H1 (cell line): Measurements from ENCODE around the gene TUBA4B.
A peak's percentile ranks its signal among the peaks of the same experiment; 100 is the strongest.

ENCODE experiments used
- BRCA1 ChIP-seq: IDR thresholded peaks from 2 replicates; pipeline ENCODE4 v1.6.1; 2012; ENCODE audit warnings: low read depth, low read length, improper control_type of control experiment
- CREB1 ChIP-seq: IDR thresholded peaks from 2 replicates; pipeline ENCODE4 v1.6.1; 2012; ENCODE audit warnings: inconsistent platforms
- EZH2 ChIP-seq: fragments of 200-600 bp; sonication (generic); IDR thresholded peaks from 2 replicates; pipeline ENCODE4 v1.7.1; 2012; ENCODE audit warnings: low read depth, mild to moderate bottlenecking, moderate library complexity, low read length, inconsistent platforms; ENCODE audit not compliant: severe bottlenecking
- POLR2A ChIP-seq, 2 experiments: IDR thresholded peaks; 1 replicate in 1 of 2; 2 replicates in 1 of 2; pipeline ENCODE4 v1.6.1; 2011; ENCODE audit warnings: low read depth in 2 of 2, low read length in 2 of 2, mild to moderate bottlenecking in 2 of 2; ENCODE audit errors: control extremely low read depth in 1 of 2
- SIN3A ChIP-seq, 2 experiments: IDR thresholded peaks in 1 of 2; conservative IDR thresholded peaks in 1 of 2; 2 replicates each; pipeline ENCODE4 v1.6.1; 2011 to 2012; ENCODE audit warnings: low read length in 2 of 2, improper control_type of control experiment in 1 of 2, low read depth in 1 of 2, mild to moderate bottlenecking in 1 of 2
- TF ChIP-seq, protein P1 (sequence below), 3 experiments: IDR thresholded peaks; 1 replicate in 2 of 3; 2 replicates in 1 of 3; pipeline versions ENCODE4 v1.5.1 to v1.6.1; 2011; ENCODE audit warnings: low read length in 3 of 3, mild to moderate bottlenecking in 3 of 3, inconsistent platforms in 2 of 3, low read depth in 1 of 3, moderate library complexity in 1 of 3; ENCODE audit not compliant: insufficient read depth in 1 of 3; ENCODE audit errors: control extremely low read depth in 1 of 3
- TF ChIP-seq, protein P2 (sequence below): fragments of 300-600 bp; sonication (generic); IDR thresholded peaks from 2 replicates; pipeline ENCODE4 v1.7.1; 2012; ENCODE audit warnings: low read length, moderate library complexity, mild to moderate bottlenecking, inconsistent platforms; ENCODE audit not compliant: insufficient replicate concordance

DNA sequence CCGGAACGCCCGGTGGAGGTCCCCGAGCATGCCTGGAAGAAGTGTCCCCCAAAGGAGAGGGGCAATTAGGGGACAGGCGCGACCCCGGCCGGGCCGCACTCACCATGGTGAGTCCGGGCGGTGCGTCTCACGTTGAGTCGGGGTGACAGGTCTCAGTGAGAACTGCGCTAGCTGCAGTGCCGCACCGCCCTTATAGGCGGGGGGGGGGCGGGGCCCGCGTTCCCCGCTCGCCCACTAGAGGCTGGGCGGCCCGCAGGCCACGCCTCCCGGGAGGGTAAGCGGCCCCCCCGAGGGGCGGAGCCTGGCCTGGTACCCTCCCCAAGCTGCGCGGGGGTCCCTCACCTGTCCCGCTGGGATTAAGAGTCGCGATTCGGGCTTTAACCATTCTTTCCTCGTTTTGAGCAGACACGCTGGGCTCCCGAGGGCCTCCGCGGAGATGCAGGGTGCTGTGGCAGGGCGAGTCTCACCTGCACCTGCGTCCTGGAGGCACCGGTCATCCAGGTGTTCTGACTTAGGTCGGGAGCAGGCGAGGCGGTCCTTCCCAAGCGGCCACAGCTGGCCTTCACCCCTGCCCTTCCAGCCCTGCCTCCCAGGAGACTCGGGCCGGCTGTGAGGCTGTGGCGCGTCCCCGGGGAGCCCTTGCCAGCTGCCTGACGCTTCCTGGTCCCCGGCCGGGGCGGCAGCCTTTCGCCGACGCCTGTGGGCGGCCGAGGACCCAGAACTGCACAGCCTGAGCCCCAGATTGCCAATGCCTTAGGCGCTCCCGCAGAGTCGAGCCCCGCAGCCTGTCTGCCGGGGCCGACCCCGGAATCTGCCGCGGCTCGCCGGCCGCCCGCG lies 928 bp downstream of the TUBA4B start, which contains the start of gene TUBA4A:
- TF ChIP-seq POLR2A (IDR thresholded peaks at IDR 0.05; ENCODE audit: control extremely low read depth in 1 of 2, low read depth in 2 of 2, low read length in 2 of 2) = peak in 1 of 2 experiments; percentile 66; a peak in 2 of 3 replicates
- TF ChIP-seq EZH2 = peak; percentile 70
- no peak for TF ChIP-seq BRCA1
- TF ChIP-seq SIN3A (conservative IDR thresholded peaks at IDR 0.05 in 1 of 2, IDR thresholded peaks at IDR 0.05 in 1 of 2; ENCODE audit: low read depth in 1 of 2, low read length in 2 of 2) = no peak
- TF ChIP-seq, protein P1, sequence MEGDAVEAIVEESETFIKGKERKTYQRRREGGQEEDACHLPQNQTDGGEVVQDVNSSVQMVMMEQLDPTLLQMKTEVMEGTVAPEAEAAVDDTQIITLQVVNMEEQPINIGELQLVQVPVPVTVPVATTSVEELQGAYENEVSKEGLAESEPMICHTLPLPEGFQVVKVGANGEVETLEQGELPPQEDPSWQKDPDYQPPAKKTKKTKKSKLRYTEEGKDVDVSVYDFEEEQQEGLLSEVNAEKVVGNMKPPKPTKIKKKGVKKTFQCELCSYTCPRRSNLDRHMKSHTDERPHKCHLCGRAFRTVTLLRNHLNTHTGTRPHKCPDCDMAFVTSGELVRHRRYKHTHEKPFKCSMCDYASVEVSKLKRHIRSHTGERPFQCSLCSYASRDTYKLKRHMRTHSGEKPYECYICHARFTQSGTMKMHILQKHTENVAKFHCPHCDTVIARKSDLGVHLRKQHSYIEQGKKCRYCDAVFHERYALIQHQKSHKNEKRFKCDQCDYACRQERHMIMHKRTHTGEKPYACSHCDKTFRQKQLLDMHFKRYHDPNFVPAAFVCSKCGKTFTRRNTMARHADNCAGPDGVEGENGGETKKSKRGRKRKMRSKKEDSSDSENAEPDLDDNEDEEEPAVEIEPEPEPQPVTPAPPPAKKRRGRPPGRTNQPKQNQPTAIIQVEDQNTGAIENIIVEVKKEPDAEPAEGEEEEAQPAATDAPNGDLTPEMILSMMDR (IDR thresholded peaks at IDR 0.05; ENCODE audit: control extremely low read depth in 1 of 3, insufficient read depth in 1 of 3, low read depth in 1 of 3, low read length in 3 of 3) = no peak
- TF ChIP-seq, protein P2, sequence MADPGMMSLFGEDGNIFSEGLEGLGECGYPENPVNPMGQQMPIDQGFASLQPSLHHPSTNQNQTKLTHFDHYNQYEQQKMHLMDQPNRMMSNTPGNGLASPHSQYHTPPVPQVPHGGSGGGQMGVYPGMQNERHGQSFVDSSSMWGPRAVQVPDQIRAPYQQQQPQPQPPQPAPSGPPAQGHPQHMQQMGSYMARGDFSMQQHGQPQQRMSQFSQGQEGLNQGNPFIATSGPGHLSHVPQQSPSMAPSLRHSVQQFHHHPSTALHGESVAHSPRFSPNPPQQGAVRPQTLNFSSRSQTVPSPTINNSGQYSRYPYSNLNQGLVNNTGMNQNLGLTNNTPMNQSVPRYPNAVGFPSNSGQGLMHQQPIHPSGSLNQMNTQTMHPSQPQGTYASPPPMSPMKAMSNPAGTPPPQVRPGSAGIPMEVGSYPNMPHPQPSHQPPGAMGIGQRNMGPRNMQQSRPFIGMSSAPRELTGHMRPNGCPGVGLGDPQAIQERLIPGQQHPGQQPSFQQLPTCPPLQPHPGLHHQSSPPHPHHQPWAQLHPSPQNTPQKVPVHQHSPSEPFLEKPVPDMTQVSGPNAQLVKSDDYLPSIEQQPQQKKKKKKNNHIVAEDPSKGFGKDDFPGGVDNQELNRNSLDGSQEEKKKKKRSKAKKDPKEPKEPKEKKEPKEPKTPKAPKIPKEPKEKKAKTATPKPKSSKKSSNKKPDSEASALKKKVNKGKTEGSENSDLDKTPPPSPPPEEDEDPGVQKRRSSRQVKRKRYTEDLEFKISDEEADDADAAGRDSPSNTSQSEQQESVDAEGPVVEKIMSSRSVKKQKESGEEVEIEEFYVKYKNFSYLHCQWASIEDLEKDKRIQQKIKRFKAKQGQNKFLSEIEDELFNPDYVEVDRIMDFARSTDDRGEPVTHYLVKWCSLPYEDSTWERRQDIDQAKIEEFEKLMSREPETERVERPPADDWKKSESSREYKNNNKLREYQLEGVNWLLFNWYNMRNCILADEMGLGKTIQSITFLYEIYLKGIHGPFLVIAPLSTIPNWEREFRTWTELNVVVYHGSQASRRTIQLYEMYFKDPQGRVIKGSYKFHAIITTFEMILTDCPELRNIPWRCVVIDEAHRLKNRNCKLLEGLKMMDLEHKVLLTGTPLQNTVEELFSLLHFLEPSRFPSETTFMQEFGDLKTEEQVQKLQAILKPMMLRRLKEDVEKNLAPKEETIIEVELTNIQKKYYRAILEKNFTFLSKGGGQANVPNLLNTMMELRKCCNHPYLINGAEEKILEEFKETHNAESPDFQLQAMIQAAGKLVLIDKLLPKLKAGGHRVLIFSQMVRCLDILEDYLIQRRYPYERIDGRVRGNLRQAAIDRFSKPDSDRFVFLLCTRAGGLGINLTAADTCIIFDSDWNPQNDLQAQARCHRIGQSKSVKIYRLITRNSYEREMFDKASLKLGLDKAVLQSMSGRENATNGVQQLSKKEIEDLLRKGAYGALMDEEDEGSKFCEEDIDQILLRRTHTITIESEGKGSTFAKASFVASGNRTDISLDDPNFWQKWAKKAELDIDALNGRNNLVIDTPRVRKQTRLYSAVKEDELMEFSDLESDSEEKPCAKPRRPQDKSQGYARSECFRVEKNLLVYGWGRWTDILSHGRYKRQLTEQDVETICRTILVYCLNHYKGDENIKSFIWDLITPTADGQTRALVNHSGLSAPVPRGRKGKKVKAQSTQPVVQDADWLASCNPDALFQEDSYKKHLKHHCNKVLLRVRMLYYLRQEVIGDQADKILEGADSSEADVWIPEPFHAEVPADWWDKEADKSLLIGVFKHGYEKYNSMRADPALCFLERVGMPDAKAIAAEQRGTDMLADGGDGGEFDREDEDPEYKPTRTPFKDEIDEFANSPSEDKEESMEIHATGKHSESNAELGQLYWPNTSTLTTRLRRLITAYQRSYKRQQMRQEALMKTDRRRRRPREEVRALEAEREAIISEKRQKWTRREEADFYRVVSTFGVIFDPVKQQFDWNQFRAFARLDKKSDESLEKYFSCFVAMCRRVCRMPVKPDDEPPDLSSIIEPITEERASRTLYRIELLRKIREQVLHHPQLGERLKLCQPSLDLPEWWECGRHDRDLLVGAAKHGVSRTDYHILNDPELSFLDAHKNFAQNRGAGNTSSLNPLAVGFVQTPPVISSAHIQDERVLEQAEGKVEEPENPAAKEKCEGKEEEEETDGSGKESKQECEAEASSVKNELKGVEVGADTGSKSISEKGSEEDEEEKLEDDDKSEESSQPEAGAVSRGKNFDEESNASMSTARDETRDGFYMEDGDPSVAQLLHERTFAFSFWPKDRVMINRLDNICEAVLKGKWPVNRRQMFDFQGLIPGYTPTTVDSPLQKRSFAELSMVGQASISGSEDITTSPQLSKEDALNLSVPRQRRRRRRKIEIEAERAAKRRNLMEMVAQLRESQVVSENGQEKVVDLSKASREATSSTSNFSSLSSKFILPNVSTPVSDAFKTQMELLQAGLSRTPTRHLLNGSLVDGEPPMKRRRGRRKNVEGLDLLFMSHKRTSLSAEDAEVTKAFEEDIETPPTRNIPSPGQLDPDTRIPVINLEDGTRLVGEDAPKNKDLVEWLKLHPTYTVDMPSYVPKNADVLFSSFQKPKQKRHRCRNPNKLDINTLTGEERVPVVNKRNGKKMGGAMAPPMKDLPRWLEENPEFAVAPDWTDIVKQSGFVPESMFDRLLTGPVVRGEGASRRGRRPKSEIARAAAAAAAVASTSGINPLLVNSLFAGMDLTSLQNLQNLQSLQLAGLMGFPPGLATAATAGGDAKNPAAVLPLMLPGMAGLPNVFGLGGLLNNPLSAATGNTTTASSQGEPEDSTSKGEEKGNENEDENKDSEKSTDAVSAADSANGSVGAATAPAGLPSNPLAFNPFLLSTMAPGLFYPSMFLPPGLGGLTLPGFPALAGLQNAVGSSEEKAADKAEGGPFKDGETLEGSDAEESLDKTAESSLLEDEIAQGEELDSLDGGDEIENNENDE = no peak
- no peak for TF ChIP-seq CREB1
